ENCODE results near the gene GLYATL2. TPM values are rescaled to one million over a fixed set of nuclear protein-coding genes. Genes with fewer than 3 reads are reported as not detected.

GLYATL2 gene
- total and polyA plus RNA-seq, 10 donors: 0.09 TPM; not detected in 9

DNA sequence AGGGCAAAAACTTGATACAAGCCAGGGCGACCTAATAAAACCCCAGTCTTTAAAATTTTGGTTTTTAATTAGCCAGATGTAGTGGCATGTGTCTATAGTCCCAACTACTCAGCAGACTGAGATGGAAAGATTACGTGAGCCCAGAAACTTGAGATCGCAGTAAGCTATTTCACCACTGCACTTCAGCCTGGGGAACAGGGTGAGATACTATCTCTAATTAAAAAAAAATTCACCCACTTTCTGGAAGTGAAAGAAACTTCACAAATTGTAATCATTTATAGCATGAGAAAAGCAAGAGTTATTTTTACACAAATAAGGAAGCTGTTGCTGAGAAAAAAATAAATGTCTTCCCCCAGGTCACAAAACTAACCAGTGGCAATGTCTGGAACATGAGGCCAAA, 882 bp upstream of the GLYATL2 start:
- H3K4me3 ChIP-seq: no peak overlapping the region
- intact Hi-C loops (cut with DNase I; ENCODE audit: low total_unique reads): no loop called here
- TF ChIP-seq CTCF (IDR thresholded peaks at IDR 0.05 in 8 of 11, conservative IDR thresholded peaks at IDR 0.05 in 3 of 11) (no peak), POLR2AphosphoS5 (IDR thresholded peaks at IDR 0.05) (no peak), POLR2A (IDR thresholded peaks at IDR 0.05) (no peak)
- no peaks in the 10 kb centered on the region for H3K9me3 ChIP-seq
- H3K27me3 ChIP-seq (replicated peaks in 1 of 7): no peaks in the 10 kb centered on the region
- DNase-seq: no peak
- H3K4me1 ChIP-seq: no peaks in the 10 kb centered on the region
- WGBS, 5 donors: 35 to 60% (median 38%) methylated on average over 3 of the region's 3 CpGs
- no peaks in the 10 kb centered on the region for H3K36me3 ChIP-seq
- H3K27ac ChIP-seq: no peak overlapping the region

GRCh38 chr11:58837707-58838388, 6.7 kb downstream of the GLYATL2 start:
- no peaks in the 10 kb centered on the region for H3K9me3 ChIP-seq
- intact Hi-C loops (cut with DNase I; ENCODE audit: low total_unique reads): no loop called here
- peaks cover 0 to 9% (median 0%) of the 10 kb centered on the region in 7 donors for H3K27me3 ChIP-seq (replicated peaks in 1 of 7)
- no peak overlapping the region for H3K27ac ChIP-seq
- DNase-seq: no peak
- no peak overlapping the region for H3K4me3 ChIP-seq
- H3K4me1 ChIP-seq: no peaks in the 10 kb centered on the region
- 77 to 82% (median 81%) methylated on average over 5 of the region's 5 CpGs for WGBS, 5 donors
- no peaks in the 10 kb centered on the region for H3K36me3 ChIP-seq
- TF ChIP-seq CTCF (IDR thresholded peaks at IDR 0.05 in 8 of 11, conservative IDR thresholded peaks at IDR 0.05 in 3 of 11) (no peak), POLR2A (IDR thresholded peaks at IDR 0.05) (no peak), POLR2AphosphoS5 (IDR thresholded peaks at IDR 0.05) (no peak)

DNA sequence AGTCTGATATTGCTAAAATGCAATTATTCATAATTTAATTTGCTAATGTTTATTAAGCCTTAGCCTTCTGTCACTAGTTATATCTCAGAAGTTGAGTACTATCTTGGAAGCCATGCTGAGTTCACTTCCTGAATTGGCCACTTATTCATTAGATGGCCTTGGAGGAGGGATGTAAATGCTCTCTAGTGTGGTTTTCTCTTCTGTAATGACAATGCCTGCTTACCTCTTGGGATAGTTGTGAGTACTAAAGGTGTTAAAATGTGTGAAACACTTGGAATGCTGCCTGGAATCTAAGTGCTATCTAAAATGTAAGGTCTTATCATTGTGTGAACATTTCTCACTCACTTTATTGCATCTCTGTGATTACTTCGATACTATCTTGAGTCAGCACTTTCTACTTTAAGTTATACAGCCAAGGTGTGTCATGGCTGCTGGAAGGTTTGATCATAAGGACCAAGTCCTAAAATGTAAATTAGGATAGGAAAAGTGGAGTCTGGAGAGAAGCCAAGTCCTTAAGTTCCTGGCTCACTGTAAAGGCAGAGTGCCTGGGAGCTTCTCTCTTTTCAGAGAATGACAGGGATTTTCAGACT, 12.4 kb downstream of the GLYATL2 start:
- intact Hi-C loops (cut with DNase I; ENCODE audit: low total_unique reads): no loop called here
- whole genome bisulfite sequencing, 5 donors: 33 to 76% (median 55%) methylated on average over 1 of the region's 1 CpG

More for the DNA sequence above, 12.4 kb downstream of the GLYATL2 start:
- no peak overlapping the region for H3K4me3 ChIP-seq
- no peaks in the 10 kb centered on the region for H3K36me3 ChIP-seq
- TF ChIP-seq POLR2A (IDR thresholded peaks at IDR 0.05): no peak
- no peak for TF ChIP-seq CTCF (IDR thresholded peaks at IDR 0.05 in 8 of 11, conservative IDR thresholded peaks at IDR 0.05 in 3 of 11)
- no peak for TF ChIP-seq POLR2AphosphoS5 (IDR thresholded peaks at IDR 0.05)
- no peaks in the 10 kb centered on the region for H3K4me1 ChIP-seq
- no peak overlapping the region for H3K27ac ChIP-seq
- H3K9me3 ChIP-seq: peaks cover 0 to 19% (median 3%) of the 10 kb centered on the region in 8 donors
- DNase-seq: no peak
- peaks cover 0 to 9% (median 0%) of the 10 kb centered on the region in 7 donors for H3K27me3 ChIP-seq (replicated peaks in 1 of 7)

Measured in spleen (tissue), 11 donors.